ENCODE measurements around the gene OSBPL8.

The OSBPL8 gene

GRCh38 chr12:76444408-76444984 is 115.1 kb downstream of the OSBPL8 start:
- TF ChIP-seq CTCF (conservative IDR thresholded peaks at IDR 0.05): no peak
- peak overlapping the region; percentile 92 for H3K27ac ChIP-seq

GRCh38 chr12:76441016-76441415 is 118.6 kb downstream of the OSBPL8 start:
- H3K27ac ChIP-seq: peak overlapping the region; percentile 92
- TF ChIP-seq CTCF (conservative IDR thresholded peaks at IDR 0.05): no peak

GRCh38 chr12:76432733-76433132 is 126.8 kb downstream of the OSBPL8 start:
- no peak overlapping the region for H3K27ac ChIP-seq
- TF ChIP-seq CTCF (conservative IDR thresholded peaks at IDR 0.05): no peak

- H3K27ac ChIP-seq: peak overlapping the region; percentile 75
- TF ChIP-seq CTCF (conservative IDR thresholded peaks at IDR 0.05): no peak
Observed at GRCh38 chr12:76428117-76428516, 131.5 kb downstream of the OSBPL8 start.

GRCh38 chr12:76426160-76426559 is 133.4 kb downstream of the OSBPL8 start:
- no peak for TF ChIP-seq CTCF (conservative IDR thresholded peaks at IDR 0.05)
- H3K27ac ChIP-seq: peak overlapping the region; percentile 5; the same call in 1 of the 2 replicates

- no peak for TF ChIP-seq CTCF (conservative IDR thresholded peaks at IDR 0.05)
- H3K27ac ChIP-seq: no peak overlapping the region; the same call in 1 of the 2 replicates
Observed at GRCh38 chr12:76424941-76425340, 134.6 kb downstream of the OSBPL8 start.

- no peak for TF ChIP-seq CTCF (conservative IDR thresholded peaks at IDR 0.05)
- peak overlapping the region; percentile 97 for H3K27ac ChIP-seq
Observed at GRCh38 chr12:76422543-76423438, 136.8 kb downstream of the OSBPL8 start.
